Left lung (tissue), 10 donors: ENCODE results near the gene FRMD4A. TPM values are rescaled to one million over a fixed set of nuclear protein-coding genes. Genes with fewer than 3 reads are reported as not detected.

Source experiments
- ATAC-seq: fragments of 200-7000 bp; cut with Tn5 transposase; one replicate; pipeline ENCODE4 v1.9.1; 2020; ENCODE audit warnings: moderate library complexity
- DNase-seq, 4 donors: peaks; one replicate each; pipeline ENCODE4 v3.0.0-alpha.2; 2013 to 2020
- H3K27ac ChIP-seq, 2 donors: fragments of 200-600 bp; sonication (generic) in 1 of 2; one replicate each; pipeline versions ENCODE4 v1.5.0 to v1.8.0; 2020 to 2021
- H3K27me3 ChIP-seq, 2 donors: fragments of 200-600 bp; sonication (generic) in 1 of 2; one replicate each; pipeline versions ENCODE4 v1.5.0 to v1.8.0; 2020 to 2021
- H3K36me3 ChIP-seq, 2 donors: fragments of 200-600 bp; sonication (generic) in 1 of 2; one replicate each; pipeline versions ENCODE4 v1.5.0 to v1.8.0; 2020 to 2021
- H3K4me1 ChIP-seq, 2 donors: fragments of 200-600 bp; one replicate each; pipeline ENCODE4 v1.8.0; 2021
- H3K4me3 ChIP-seq, 2 donors: fragments of 200-600 bp; sonication (generic) in 1 of 2; one replicate each; pipeline versions ENCODE4 v1.5.0 to v1.8.0; 2020 to 2021; ENCODE audit warnings: mild to moderate bottlenecking in 1 of 2
- H3K9me3 ChIP-seq, 2 donors: fragments of 200-600 bp; sonication (generic) in 1 of 2; one replicate each; pipeline versions ENCODE4 v1.5.0 to v1.8.0; 2020 to 2021
- CTCF ChIP-seq, 2 donors: fragments of 200-600 bp; sonication (generic) in 1 of 2; IDR thresholded peaks; one replicate each; pipeline versions ENCODE4 v1.5.0 to v1.8.0; 2021; ENCODE audit warnings: antibody characterized with exemption in 2 of 2
- intact Hi-C, 2 donors: fragments of 100-400 bp; cut with DNase I; formaldehyde crosslinking; loops; one replicate each; pipeline versions ENCODE4 v1.11.2 to v1.14.2; 2022
- polyA plus RNA-seq, 6 donors: library from polyadenylated mRNA; unstranded; fragments of 120-200 nt; gene quantifications; one replicate each; pipeline ENCODE4 v1.2.1, GENCODE V29; 2013; ENCODE audit not compliant: insufficient read length in 6 of 6
- total RNA-seq, 2 donors: library from RNA; stranded (reverse); fragmentation: NEBNext Ultra II Directional; extraction: Animal tissue kit (Norgen Biotek cat#: 25700); gene quantifications; one replicate each; pipeline ENCODE4 v1.2.1, GENCODE V29; 2021
- donor health status: DM: no; HTN: yes; CAD: no.
- donor health status: DM: no; HTN: no; CAD: no.

The FRMD4A gene
- total and polyA plus RNA-seq, 8 donors: 33.9 to 62.8 (median 57.0) TPM

GRCh38 chr10:13683017-13683416, 647.7 kb downstream of the FRMD4A start:
- ATAC-seq (no peak), DNase-seq (no peak)
- Histone ChIP-seq H3K4me1 (peaks cover 6 to 25% of the 10 kb centered on the region in 2 donors), H3K36me3 (peaks cover 0 to 3% of the 10 kb centered on the region in 2 donors), H3K4me3 (no peak overlapping the region), H3K9me3 (no peaks in the 10 kb centered on the region), H3K27me3 (no peaks in the 10 kb centered on the region), H3K27ac (peak overlapping the region in 1 of 2 donors; percentile 50)
- intact Hi-C loops: no loop called here
- no peak for TF ChIP-seq CTCF (IDR thresholded peaks at IDR 0.05)

GRCh38 chr10:13681960-13682359, 648.8 kb downstream of the FRMD4A start:
- Histone ChIP-seq H3K9me3 (no peaks in the 10 kb centered on the region), H3K36me3 (peaks cover 0 to 3% of the 10 kb centered on the region in 2 donors), H3K4me3 (no peak overlapping the region), H3K27ac (no peak overlapping the region), H3K4me1 (peaks cover 6 to 25% of the 10 kb centered on the region in 2 donors), H3K27me3 (no peaks in the 10 kb centered on the region)
- no peak for ATAC-seq
- intact Hi-C loops: no loop called here
- DNase-seq: no peak
- TF ChIP-seq CTCF (IDR thresholded peaks at IDR 0.05): no peak

GRCh38 chr10:13681528-13681927, 649.2 kb downstream of the FRMD4A start:
- Histone ChIP-seq H3K27me3 (no peaks in the 10 kb centered on the region), H3K4me3 (no peak overlapping the region), H3K9me3 (no peaks in the 10 kb centered on the region), H3K36me3 (peaks cover 0 to 3% of the 10 kb centered on the region in 2 donors), H3K4me1 (peaks cover 6 to 22% of the 10 kb centered on the region in 2 donors), H3K27ac (no peak overlapping the region)
- ATAC-seq (no peak), DNase-seq (no peak)
- intact Hi-C loops: no loop called here
- TF ChIP-seq CTCF (IDR thresholded peaks at IDR 0.05): no peak

GRCh38 chr10:13681095-13681494, 649.6 kb downstream of the FRMD4A start:
- ATAC-seq (no peak), DNase-seq (no peak)
- intact Hi-C loops: no loop called here
- no peak for TF ChIP-seq CTCF (IDR thresholded peaks at IDR 0.05)
- H3K27me3 ChIP-seq: no peaks in the 10 kb centered on the region
- H3K9me3 ChIP-seq: no peaks in the 10 kb centered on the region
- H3K4me3 ChIP-seq: no peak overlapping the region
- no peak overlapping the region for H3K27ac ChIP-seq
- peaks cover 6 to 17% of the 10 kb centered on the region in 2 donors for H3K4me1 ChIP-seq
- peaks cover 0 to 3% of the 10 kb centered on the region in 2 donors for H3K36me3 ChIP-seq

- H3K27me3 ChIP-seq: no peaks in the 10 kb centered on the region
- ATAC-seq (no peak), DNase-seq (no peak)
- H3K27ac ChIP-seq: no peak overlapping the region
- intact Hi-C loops: loop anchor here in 1 of 2 donors (10.0 kb wide), 1 partner anchor 97 kb away; no protein-coding TSS in a partner anchor
- TF ChIP-seq CTCF (IDR thresholded peaks at IDR 0.05): no peak
- H3K36me3 ChIP-seq: peaks cover 0 to 16% of the 10 kb centered on the region in 2 donors
- no peak overlapping the region for H3K4me3 ChIP-seq
- no peaks in the 10 kb centered on the region for H3K9me3 ChIP-seq
- H3K4me1 ChIP-seq: peaks cover 0 to under 1% of the 10 kb centered on the region in 2 donors
Measured at GRCh38 chr10:13678101-13678843, 652.5 kb downstream of the FRMD4A start.
